Measurements from ENCODE around the gene WDR82.

- TF ChIP-seq CTCF (IDR thresholded peaks at IDR 0.05) (no peak), POLR2AphosphoS5 (IDR thresholded peaks at IDR 0.05) (peak; percentile 46 to 65 (median 54))
Observed at GRCh38 chr3:52216585-52217408, 61.7 kb downstream of the WDR82 start.
